Stimulated activated CD4-positive, alpha-beta T cell treated with anti-CD3 and anti-CD28 coated beads, Interleukin-12 subunit alpha, Interleukin-12 subunit beta, amount 100 ng/mL, for 24 hours (primary cell): ENCODE results near the gene CD300LF.

Experiments
- DNase-seq, 2 experiments: peaks; one replicate each; pipeline ENCODE4 v3.0.0-alpha.2; 2020; ENCODE audit warnings: low read depth in 2 of 2

The CD300LF gene

DNA sequence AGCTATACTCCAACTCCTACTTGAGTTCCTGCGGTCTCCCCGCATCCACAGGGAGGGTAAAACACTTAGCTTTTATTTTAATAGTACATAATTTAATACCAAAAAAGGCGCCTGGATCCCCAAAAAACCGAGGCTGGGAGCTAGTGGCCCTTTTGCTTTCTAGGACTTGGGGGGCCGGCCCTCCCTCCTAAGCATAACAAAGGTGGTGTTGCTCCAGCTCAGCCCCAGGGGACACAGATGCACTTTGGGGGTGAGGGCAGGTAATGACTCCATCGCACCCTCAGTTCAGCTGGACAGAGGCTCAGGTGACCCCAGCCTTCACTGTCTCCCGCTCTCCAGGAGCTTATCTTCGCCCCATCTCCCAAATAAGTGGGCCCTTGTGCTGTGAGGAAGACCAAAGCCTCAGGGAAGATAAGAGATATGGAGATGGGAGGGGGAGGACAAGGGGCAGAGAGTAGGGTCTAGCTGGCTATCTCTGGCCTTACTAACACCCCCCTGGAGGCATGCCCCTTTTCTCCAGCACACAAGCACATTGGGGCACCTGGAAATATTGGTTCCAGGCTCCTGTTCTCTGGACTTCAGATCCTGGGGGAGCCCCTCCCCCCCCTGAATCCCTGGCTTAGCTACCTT is 32.9 kb upstream of the CD300LF start:
- no peak for DNase-seq

DNA sequence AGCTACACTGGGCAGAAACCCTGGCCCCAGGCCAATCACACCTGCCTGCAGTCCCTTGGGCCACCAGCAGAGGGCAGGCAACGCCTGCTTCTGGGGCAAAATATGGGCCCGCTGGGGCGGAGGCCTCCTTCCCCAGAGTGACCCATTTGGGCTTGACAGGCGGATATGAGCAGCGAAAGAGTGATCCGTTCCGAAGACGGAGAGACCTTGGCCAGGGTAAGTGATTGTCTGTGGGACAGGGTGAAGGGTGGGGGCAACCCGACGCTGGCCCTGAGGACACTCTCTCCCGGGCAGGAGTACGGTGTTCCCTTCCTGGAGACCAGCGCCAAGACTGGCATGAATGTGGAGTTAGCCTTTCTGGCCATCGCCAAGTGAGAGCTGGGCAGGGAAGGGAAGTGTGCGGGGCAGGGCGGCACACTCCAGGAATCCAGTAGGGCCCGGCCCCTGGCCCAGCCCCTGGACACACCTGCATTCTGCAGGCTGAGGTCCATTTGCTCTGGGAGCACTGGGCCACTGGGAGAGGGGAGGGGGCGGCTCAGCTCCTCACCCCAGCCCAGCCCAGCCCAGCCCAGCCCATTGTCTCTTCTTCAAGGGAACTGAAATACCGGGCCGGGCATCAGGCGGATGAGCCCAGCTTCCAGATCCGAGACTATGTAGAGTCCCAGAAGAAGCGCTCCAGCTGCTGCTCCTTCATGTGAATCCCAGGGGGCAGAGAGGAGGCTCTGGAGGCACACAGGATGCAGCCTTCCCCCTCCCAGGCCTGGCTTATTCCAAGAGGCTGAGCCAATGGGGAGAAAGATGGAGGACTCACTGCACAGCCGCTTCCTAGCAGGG is 32.2 kb upstream of the CD300LF start:
- peak; percentile 68 to 87 for DNase-seq

DNA sequence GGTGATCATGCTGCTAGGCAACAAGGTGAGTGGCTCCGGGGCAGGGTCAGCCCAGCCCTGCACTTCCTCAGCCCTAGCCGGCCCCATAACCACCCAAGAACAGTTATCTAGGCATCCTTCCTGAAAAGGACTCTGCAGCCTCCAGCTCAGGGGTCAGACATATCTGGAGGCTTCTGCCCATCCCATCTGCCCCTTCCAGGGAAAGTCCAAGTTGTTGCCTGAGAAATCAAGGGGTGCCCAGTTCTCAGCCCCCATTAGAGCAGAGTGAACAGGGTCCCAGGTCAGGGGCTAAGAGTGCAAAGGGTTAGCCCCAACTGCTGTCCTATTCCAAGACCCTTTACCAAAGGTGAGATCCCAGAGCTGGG is 31.6 kb upstream of the CD300LF start:
- DNase-seq, result no peak

DNA sequence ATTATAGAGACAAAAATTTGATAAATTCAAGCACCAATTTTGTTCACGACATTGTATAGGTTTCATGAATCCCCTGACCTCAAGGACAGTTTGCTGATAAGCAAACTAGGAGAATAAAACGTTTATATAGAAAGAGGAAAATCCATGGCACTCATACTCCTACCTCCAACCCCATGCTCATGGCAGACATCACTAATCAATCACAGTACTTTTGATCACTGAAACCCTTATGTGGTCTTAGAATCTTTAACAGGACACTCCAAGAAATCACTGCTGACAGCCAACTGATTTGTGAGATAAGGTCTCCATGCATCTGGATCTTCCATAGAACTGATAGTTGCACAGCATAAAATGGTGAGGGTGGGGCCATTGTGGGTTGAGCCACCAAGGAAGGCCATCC is 31.0 kb upstream of the CD300LF start:
- no peak for DNase-seq

DNA sequence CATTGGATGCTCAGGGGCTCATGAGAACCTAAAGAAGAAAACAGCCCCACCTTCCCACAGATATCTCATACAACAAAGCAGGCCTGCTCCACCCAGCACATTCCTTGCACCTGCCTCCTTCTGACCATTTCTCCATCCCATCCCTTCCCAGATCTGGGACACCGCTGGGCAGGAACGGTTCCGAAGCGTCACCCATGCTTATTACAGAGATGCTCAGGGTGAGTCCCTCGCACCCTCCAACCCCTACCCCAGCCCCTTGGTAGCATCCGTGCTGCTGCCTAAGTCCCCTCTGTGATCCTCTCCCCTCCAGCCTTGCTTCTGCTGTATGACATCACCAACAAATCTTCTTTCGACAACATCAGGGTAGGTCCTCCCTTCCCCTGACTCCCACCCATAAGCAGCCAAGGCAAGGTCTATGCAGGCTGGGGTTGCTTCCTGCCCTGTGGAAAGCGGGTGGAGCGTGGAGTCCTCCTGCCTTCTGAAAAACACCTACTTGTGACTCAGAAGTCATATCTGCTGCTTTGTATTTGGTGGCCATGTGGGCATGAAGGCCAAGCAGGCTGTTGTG is 30.3 kb upstream of the CD300LF start:
- no peak for DNase-seq

DNA sequence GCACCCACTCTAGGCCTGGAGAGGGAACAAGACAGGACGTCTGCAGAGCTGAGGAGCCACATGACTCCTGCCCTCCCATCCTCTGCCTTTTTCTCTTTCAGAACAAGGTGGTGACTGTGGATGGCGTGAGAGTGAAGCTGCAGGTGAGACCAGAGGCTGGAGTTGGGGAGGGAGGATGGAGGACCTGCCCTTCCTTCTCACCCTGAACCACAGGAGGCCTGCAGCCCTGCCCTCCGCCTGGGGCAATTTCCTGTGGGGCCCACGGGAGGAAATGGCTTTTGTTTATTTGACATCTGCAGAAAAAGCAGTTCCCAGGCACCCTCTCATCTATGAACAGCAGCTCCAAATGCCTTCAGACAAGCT is 29.4 kb upstream of the CD300LF start:
- no peak for DNase-seq

DNA sequence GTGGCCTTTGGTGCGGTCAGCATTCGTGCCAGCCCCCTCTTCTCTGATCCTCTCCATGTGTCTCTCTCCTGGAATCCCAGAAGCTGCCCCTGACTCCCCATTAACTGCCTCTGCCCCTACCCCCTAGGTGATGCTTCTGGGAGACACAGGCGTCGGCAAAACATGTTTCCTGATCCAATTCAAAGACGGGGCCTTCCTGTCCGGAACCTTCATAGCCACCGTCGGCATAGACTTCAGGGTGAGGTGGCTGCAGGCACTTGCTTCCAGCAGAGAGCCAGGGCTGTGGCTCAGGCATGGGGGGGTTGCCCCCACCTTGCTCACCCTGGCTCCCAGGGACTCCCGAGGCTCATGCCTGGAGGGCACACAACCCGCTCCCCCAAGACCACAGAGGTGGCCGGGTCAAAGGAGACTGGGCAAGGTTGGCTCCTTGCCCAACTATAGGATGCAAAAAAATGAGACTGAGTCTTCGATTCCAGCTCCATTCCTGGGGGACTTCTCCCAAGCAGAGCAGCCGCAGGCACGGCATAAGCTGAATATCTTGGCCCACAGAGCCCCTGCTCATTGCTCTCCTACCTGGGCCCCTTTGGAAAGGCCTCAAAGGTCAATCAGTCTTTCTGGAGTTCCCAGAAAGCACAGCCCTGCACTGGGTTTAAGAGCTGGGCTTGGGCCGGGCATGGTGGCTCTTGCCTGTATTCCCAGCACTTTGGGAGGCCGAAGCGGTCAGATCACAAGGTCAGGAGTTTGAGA is 28.1 kb upstream of the CD300LF start:
- no peak for DNase-seq

DNA sequence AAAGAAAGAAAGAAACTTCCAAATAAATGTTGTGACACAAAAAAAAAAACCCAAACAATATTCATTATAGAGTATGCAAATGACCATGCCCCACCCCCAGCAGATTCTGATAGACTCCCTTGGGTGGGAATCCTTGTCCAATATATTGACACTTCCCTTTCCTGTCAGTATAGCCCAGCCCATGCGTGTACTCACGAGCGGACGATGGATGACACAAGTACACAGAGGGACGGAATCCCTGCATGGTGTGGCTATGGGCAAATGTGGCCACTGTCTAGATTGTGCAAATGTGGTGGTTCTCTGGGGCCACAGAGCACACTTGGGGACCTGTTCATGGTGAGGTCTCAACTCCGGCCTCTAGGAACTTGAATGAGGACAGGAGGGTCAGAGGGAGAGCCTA is 27.4 kb upstream of the CD300LF start:
- DNase-seq, result no peak

DNA sequence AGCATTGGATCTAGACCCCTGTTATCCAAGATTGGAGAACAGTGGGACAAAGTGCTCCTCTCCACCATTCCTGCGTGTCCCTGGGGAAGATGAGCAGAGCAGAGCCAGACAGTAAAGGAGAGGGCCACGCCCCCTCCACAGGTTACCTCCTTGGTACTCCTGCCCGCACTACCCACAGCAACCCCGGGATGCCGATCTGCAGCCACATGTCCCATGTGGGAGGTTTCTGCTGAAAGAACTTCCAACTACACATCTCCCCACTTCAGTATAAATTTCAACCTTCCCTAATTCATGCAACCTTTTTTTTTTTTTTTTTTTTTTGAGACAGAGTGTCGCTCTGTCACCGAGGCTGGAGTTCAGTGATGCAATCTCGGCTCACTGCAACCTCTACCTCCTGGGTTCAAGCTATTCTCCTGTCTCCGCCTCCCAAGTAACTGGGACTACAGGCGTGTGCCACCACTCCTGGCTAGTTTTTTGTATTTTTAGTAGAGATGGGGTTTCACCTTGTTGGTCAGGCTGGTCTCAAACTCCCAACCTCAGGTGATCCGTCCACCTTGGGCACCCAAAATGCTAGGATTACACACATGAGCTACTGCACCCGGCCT is 26.6 kb upstream of the CD300LF start:
- DNase-seq, result no peak

DNA sequence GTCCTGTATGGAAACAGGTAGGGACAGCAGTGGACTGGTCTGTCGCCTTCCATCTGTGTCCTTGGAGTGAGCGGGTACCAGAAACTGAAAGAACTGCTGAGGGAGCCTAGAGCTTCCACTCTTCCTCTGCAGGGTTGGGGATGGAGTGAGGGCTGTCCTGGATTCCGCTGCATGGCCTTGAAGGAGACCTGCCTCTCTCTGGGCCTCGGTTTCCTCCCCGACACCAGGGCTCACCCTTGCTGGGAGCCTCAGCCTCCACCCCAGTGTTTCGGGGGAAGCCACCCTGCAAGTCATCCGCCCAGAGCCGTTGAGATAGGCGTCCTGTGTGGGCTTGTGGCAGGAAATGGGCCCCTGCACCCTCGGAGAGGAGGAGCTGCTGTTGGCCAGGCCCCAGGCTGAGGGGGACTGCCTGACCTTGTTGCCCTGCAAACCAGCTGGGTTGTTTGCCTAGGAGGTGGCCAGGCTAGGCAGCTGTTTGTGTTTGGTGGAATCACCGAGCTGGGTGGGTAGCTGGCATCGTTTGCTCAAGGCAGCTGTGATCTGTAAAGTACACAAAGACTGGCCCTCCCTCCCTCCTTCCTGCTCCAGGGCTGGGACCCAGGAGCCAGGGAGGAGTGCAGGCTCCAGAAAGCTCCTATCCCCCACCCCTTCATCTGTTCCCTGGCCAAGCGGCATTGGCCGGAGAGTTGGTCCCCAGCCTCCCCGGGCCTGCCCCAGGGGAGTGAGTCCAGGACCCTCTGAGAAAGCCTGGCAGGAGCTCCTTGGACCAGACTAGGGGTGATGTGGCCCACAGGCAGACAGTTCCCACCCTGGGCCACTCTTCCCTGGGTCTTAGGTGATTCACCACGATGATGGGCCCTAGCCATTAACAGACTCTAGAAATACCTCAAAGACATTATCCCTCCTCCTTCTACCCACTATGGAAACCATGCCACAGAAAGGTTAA is 25.6 kb upstream of the CD300LF start:
- DNase-seq, result peak in 1 of 2 experiments; percentile 64

DNA sequence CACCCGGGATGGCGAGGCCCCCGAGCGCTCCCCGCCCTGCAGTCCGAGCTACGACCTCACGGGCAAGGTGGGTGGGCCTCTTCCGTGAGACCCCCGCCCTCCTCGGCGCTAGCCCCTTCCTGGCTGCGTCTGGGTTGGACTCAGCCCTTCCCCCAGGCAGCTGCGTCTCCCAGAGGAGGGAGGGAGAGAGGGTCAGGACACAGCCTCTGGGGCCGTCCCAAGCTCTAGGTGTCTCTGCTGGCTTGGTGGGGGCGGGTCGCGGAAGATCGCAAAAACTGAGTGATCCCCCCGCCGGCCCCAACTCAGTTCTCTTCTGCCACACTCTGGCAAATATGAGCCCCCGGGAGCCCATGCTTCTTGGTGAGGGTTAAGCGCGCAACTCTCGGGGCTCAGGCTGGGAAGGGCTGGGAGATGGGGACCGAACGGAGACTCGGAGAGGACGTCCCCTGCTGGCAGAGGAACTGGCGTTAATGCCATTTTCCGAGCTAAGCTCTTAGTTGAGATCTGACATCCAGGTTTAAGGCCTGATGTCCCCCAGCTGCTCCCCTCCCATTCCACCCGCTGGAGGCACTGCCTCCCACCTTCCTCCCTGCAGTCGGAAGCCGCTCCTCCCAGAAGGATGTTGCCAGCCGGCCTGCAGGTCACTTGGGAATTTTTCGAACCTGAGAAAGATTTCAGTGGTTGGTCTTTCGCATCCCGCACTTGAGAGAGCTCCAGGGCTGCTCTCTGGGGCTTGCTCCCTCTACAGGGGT is 24.8 kb upstream of the CD300LF start:
- no peak for DNase-seq

DNA sequence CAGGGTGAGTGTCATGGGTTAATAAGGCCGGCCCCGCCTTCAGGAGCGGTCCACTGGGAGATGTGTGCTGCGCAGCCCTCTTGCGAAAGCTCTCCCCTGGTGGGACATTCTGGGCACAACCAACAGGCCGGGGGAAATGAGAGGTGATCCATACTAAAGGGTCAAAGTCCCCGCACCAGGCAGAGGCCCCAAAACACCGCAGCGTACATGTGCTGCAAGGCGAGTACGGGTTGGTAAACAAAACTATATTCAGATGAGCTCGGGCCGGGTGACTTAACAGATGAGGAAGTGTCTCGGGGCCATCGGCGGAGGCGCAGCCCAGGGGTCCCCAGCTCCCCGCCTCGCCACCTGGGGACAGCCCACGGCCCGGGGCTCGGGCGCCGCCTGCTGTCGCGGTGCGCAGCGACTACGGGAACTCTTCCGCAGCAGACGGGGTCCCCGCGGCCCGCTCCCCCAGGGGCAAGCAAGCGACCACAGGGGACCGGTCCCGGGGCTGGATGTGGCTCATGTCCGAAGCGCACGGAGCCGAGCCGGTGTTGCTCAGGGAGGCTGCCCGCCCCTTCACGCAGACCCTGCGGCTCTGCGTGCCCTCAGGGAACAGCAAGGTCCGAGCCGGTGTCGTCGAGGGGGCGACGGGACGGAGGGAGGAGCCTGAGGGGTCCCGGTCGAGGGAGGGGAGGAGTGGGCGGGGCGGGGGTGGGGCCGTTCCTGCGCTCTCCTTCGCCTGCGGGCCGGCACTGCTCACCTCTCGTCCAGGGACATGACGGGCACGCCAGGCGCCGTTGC is 24.0 kb upstream of the CD300LF start, which contains the start of gene RAB37:
RAB37 (plus strand) TSS at position 744 of the 786 bp plus-strand sequence; CDS start at position 761, 17 bp downstream.
- no peak for DNase-seq

DNA sequence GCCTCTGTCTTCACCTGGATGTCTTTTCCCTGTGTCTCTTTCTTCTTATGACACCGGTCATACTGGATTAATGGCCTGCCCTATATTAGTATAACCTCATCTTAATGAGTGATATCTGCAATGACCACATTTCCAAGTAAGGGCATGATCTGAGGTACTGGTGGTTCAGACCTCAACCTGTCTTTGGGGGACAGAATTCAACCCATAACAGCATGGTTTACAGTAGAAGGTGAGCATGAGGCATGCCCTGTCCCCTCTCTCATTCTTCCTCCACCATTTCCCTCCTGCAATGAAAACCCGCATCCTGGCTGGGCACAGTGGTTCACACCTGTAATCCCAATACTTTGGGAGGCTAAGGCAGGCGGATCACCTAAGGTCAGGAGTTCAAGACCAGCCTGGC is 21.5 kb upstream of the CD300LF start:
- DNase-seq, result no peak

DNA sequence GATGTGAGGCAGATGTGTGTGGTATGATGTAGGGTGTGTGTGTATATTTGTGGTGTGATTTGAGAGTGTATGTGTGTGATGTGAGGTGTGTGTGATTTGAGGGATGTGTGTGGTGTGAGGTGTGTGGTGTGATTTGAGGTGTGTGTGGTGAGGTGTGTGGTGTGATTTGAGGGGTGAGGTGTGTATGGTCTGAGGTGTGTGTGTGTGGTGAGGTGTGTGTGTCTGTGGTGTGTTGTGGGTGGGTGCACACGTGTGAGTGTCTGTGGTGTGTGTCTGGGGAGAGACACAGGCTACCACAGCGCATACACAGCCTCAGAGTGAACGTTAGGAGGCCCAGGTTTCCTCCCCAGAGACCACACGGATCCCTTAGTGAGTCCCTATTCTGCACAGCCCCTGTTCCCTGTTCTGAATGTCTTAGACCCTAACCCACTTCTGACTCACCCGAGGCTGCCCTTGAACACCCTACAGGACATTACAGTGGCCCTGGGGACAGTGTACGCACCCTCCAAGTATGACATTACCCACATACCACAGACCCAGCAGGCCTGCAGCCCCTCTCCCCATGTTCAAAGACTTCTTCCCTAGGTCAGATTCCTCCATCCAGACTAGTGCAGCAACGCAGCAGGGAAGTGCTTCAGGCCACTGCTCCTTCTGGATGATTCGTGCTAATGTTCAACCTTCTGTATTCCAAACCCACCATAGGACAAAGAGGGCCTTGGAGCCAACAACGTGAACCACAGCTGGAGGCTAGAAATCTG is 20.8 kb upstream of the CD300LF start:
- DNase-seq, result no peak

DNA sequence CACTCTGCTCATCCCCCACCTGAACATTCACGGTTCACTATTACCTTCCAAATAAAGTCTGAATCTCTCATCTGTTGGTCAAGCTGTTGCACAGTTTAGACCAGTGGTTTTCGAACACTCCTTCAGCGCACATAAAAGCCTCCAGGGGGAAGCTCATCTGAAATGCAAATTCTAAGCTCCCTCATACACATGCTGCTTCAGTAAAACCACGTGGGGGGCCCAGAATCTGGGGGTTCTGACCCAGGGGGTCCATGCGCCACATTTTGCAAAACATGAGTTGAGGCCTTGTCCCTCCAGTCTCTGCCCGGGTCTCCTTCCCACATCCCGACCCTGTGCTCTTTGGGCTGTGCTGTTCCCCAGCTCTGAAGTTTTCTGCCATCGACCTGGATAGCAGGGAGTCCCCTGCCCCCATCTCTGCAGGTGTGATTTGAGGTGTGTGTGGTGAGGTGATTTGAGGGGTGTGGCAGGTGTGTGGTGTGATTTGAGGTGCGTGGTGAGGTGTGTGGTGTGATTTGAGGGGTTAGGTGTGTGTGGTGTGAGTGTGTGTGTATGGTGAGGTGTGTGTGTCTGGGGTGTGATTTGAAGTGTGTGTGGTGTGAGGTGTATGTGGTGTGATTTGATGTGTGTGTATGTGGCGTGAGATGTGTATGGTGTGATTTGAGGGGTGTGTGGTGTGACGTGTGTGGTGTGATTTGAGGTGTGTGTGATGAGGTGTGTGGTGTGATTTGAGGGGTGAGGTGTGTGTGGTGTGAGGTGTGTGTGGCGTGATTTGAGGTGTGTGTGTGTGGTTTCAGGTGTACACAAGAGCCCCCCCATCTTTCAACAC is 19.5 kb upstream of the CD300LF start:
- no peak for DNase-seq

DNA sequence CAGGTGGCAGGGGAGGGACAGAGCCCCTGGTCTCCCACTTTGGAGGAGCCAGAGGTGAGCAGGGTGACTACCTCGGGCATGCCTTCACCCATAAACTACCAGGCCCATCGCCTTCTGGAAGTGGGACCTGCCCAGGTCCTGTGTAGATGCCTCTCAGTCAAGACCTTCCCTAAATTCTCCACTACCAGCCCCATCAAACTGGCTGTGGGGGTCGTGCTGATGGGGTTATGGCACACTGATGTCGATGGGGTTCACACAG is 18.6 kb upstream of the CD300LF start:
- no peak for DNase-seq

DNA sequence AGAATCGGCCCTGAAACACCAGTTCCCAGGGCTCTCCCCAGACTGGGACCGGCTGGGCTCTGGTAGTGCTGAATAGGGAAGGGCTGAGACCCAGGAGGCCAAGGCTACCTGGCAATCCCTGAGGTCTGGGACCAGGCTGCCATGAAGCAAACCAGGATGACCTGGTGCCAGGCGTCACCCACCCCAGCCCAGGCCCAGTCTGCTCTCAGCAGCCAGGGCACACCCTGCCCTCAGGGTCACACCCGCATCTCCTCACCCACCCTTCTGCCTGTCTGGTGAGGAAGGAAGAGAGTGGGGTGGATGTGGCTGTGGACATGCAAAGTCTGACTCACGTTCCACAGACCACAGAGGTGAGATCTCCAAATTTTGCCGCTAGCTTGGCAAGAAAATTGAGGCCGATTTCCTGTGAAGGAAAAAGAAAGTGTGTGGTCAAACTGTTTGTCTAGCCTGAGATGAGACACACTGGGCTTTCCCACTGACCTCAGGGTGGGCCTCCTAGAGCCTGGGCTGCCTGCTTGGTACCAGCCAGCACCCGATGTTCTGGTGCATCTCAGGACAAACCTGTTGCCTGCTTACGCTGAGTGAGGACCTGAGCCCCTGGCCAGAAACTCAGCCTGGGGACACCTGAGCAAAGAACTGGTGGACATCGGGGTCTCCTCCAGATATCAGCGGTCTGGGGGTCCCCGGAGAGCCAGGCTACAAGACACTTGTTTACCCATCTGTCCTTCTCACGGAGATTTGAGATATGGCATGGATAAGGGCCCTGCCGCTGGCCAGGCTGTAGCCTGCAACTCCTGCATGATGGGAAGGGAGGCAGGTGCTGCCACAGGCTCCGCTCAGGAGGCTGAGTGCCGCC is 18.0 kb upstream of the CD300LF start:
- DNase-seq, result no peak
